Endothelial cell (in vitro differentiated cells): Measurements from ENCODE around the gene ZNF606. TPM values are rescaled to one million over a fixed set of nuclear protein-coding genes. Genes with fewer than 3 reads are reported as not detected.
A peak's percentile ranks its signal among the peaks of the same experiment; 100 is the strongest.

ENCODE experiments used
- DNase-seq: peaks from one replicate; pipeline ENCODE4 v3.0.0; 2021; ENCODE audit warnings: low spot score
- H3K27ac Mint-ChIP-seq: one replicate; pipeline ENCODE4 v1.8.0; 2021; ENCODE audit warnings: mixed read lengths, inconsistent platforms; ENCODE audit not compliant: unreplicated experiment
- H3K27me3 Mint-ChIP-seq: one replicate; pipeline ENCODE4 v1.8.0; 2021; ENCODE audit warnings: mild to moderate bottlenecking, moderate library complexity, mixed read lengths, inconsistent platforms; ENCODE audit not compliant: unreplicated experiment
- H3K36me3 Mint-ChIP-seq: one replicate; pipeline ENCODE4 v1.8.0; 2021; ENCODE audit warnings: mild to moderate bottlenecking, low read depth, mixed read lengths, inconsistent platforms; ENCODE audit not compliant: unreplicated experiment
- H3K4me1 Mint-ChIP-seq: one replicate; pipeline ENCODE4 v1.8.0; 2021; ENCODE audit warnings: mild to moderate bottlenecking, mixed read lengths, inconsistent platforms; ENCODE audit not compliant: unreplicated experiment
- H3K4me3 Mint-ChIP-seq: one replicate; pipeline ENCODE4 v1.8.0; 2021; ENCODE audit warnings: mild to moderate bottlenecking, mixed read lengths, inconsistent platforms; ENCODE audit not compliant: unreplicated experiment
- H3K9me3 Mint-ChIP-seq: one replicate; pipeline ENCODE4 v1.8.0; 2021; ENCODE audit warnings: mixed read lengths, inconsistent platforms; ENCODE audit not compliant: unreplicated experiment
- CTCF ChIP-seq: fragments of 200-600 bp; sonication (generic); IDR thresholded peaks from one replicate; pipeline ENCODE4 v1.5.0; 2021; ENCODE audit warnings: antibody characterized with exemption; ENCODE audit not compliant: unreplicated experiment
- total RNA-seq: library from RNA; stranded (reverse); fragmentation: NEBNext Ultra II Directional; extraction: Animal tissue kit (Norgen Biotek cat#: 25700); gene quantifications from one replicate; pipeline ENCODE4 v1.2.1, GENCODE V29; 2021; ENCODE audit not compliant: unreplicated experiment

ZNF606 gene
- total RNA-seq, 1 donor from 2014 or later = 22.3 TPM

- H3K36me3 Mint-ChIP-seq = peaks cover 39% of the 10 kb centered on the region
- peak; percentile 92 for DNase-seq
- H3K27ac Mint-ChIP-seq = peak within 1 kb of the TSS; percentile 92
- peak; percentile 71 for TF ChIP-seq CTCF
- peaks cover 17% of the 10 kb centered on the region for H3K27me3 Mint-ChIP-seq
- peak within 1 kb of the TSS; percentile 95 for H3K4me3 Mint-ChIP-seq
- H3K9me3 Mint-ChIP-seq = peaks cover 25% of the 10 kb centered on the region
- H3K4me1 Mint-ChIP-seq = peaks cover 10% of the 10 kb centered on the region
Measured at GRCh38 chr19:57947419-57948134, 55.0 kb downstream of the ZNF606 start, which contains the start of gene ZNF256. Gene ZNF256 (minus strand): TSS chr19:57947706. CDS start chr19:57947474, 232 bp downstream.

- Mint-ChIP-seq H3K36me3 (peaks cover 44% of the 10 kb centered on the region), H3K27ac (no peak overlapping the region), H3K9me3 (peaks cover 29% of the 10 kb centered on the region), H3K4me3 (peak overlapping the region; percentile 95), H3K27me3 (peaks cover 17% of the 10 kb centered on the region), H3K4me1 (peaks cover 10% of the 10 kb centered on the region)
- DNase-seq = no peak
- no peak for TF ChIP-seq CTCF
Measured at GRCh38 chr19:57947088-57947418, 55.6 kb downstream of the ZNF606 start.

- H3K27ac Mint-ChIP-seq = peak overlapping the region; percentile 39
- peaks cover 24% of the 10 kb centered on the region for H3K9me3 Mint-ChIP-seq
- peaks cover 52% of the 10 kb centered on the region for H3K36me3 Mint-ChIP-seq
- no peak for DNase-seq
- TF ChIP-seq CTCF = no peak
- H3K4me1 Mint-ChIP-seq = peaks cover 10% of the 10 kb centered on the region
- peaks cover 17% of the 10 kb centered on the region for H3K27me3 Mint-ChIP-seq
- H3K4me3 Mint-ChIP-seq = peak overlapping the region; percentile 88
Measured at GRCh38 chr19:57946316-57946715, 56.3 kb downstream of the ZNF606 start.

GRCh38 chr19:57941593-57941992 is 61.0 kb downstream of the ZNF606 start:
- H3K4me1 Mint-ChIP-seq = peaks cover 7% of the 10 kb centered on the region
- H3K27me3 Mint-ChIP-seq = peaks cover 14% of the 10 kb centered on the region
- H3K9me3 Mint-ChIP-seq = peaks cover 14% of the 10 kb centered on the region
- no peak overlapping the region for H3K27ac Mint-ChIP-seq
- DNase-seq = no peak
- H3K4me3 Mint-ChIP-seq = peak overlapping the region; percentile 73
- no peak for TF ChIP-seq CTCF
- H3K36me3 Mint-ChIP-seq = peaks cover 61% of the 10 kb centered on the region

GRCh38 chr19:57935731-57936130 is 66.9 kb downstream of the ZNF606 start:
- DNase-seq = no peak
- peaks cover 11% of the 10 kb centered on the region for H3K4me1 Mint-ChIP-seq
- no peaks in the 10 kb centered on the region for H3K9me3 Mint-ChIP-seq
- no peak for TF ChIP-seq CTCF
- H3K27me3 Mint-ChIP-seq = no peaks in the 10 kb centered on the region
- H3K4me3 Mint-ChIP-seq = peak overlapping the region; percentile 98
- no peak overlapping the region for H3K27ac Mint-ChIP-seq
- H3K36me3 Mint-ChIP-seq = peaks cover 37% of the 10 kb centered on the region
